T-helper 1 cell treated with Interleukin-12 subunit alpha and Interleukin-12 subunit beta and Interleukin-4 antibody, amounts not matched to agents 30 ng/mL and 1 ng/mL, for 36 hours (primary cell): ENCODE data around the gene CDADC1. TPM values are rescaled to one million over a fixed set of nuclear protein-coding genes. Genes with fewer than 3 reads are reported as not detected.
"Not testable (repeated sequence)": the region's sequence is repeated elsewhere in the genome, so short reads cannot be mapped to it uniquely, and the experiment has no call there.

Experiments used
- intact Hi-C: fragments of 100-400 bp; cut with micrococcal nuclease; formaldehyde crosslinking; loops from one replicate; pipeline ENCODE4 v1.15.1; 2024
- total RNA-seq: library from RNA; stranded (reverse); gene quantifications from 2 replicates; pipeline ENCODE4 v1.2.3, GENCODE V29; 2022

CDADC1 gene
- total RNA-seq, 1 donor from 2014 or later = 11.6 TPM

DNA sequence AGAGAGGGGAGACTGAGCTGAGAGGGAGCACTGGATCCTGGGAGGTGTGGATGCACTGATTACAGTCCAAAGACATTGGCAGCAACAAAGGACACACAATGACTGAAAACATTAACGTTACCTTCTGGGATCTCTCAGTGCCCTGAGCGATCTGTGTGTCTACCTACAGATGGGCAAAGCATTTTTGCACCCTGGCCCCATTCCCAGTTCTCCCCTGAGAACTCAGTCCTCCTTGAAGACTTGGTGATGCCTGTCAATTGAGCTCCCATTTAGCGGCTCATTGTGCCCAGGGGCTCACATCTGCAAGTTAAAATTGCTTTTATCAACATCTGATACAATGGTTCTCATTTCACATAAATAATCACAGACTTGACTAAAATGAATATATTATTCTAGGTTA lies 62.5 kb downstream of the CDADC1 start:
- intact Hi-C loops = no loop called here

DNA sequence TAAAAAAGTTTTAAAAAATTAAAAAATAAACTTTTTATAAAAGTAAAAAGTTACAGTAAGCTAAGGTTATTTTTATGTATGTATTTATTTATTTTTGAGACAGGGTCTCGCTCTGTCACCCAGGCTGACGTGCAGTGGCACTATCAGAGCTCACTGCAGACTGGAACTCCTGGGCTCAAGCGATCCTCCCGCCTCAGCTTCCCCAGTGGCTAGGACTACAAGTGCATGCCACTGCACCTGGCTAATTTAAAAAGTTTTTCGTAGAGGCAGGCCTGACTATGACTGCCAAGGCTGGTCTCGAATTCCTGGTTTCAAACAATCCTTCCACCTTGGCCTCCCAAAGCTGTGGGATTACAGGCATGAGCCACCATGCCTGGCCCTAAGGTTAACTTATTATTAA lies 64.1 kb downstream of the CDADC1 start:
- intact Hi-C loops = no loop called here

DNA sequence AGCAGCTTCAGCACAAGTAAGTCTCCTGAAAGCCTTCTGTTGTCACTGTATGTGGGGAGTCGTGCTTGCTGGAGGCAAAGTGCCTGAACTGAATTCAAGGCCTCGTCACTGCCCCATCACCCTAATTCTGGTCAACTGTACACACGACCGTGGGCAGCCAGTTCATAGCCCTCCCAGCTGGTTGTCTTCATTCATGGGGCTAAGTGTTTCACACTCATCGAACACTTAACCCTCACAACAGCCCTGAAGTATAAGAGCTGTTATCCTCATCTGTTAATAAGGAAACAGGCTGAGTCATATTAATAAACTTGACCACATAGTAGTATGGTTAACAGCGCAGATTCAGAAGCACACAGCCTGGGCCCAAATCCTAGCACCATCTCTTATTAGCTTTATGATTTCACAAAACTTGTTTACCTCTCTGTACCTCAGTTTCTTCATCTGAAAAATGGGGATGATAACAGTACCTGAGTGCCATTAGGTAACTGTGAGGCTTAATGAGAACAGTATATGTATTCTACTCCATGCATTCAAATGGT lies 66.7 kb downstream of the CDADC1 start:
- intact Hi-C loops = no loop called here

- intact Hi-C loops = no loop called here
Measured at GRCh38 chr13:49315036-49315565, 67.4 kb downstream of the CDADC1 start.

DNA sequence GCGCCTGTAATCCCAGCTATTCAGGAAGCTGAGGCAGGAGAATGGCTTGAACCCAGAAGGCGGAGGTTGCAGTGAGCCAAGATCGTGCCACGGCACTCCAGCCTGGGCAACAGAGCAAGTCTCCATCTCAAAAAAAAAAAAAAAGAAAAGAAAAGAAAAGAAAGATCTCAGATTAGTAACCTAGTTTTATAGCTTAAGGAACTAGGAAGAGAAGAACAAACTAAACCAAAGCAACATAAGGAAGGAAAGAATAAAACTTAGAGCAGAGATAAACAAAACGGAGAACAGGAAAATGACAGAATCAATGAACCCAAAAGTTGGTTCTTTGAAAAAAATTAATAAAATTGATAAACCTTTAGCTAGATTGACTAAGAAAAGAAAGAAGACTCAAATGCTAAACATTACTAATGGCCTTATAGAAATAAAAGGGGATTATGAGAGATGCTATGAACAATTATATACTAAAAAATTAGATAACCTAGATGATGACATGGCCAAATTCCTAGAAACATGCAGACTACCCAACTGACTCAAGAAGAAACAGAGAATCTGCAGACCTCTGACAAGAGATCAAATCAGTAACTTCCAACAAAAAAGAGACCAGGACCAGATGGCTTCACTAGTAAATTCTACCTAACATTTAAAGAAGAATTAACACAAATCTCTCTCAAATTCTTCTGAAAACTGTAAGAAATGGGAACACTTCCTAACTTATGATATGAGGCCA lies 68.2 kb downstream of the CDADC1 start:
- intact Hi-C loops = no loop called here

GRCh38 chr13:49319551-49319950 lies 71.8 kb downstream of the CDADC1 start:
- intact Hi-C loops = no loop called here

GRCh38 chr13:49319951-49320350 lies 72.2 kb downstream of the CDADC1 start:
- intact Hi-C loops = no loop called here

DNA sequence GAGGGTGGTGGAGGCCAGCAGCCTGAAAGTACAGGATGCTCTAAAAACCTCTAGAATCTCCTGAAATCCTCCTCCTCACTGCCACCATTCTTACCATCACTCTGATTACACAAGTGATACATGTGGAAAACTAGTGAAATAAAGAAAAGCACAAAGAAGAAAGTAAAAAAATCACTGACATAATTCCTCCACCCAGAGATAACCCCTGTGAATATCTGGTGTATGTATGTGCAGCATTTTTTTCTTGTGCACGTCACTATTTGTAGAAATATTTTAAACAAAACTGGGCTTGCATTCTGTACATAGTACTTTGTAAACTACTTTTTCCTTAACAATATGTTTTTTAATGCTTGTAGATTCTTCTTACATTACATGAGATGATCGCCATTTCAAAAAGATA lies 73.2 kb downstream of the CDADC1 start:
- intact Hi-C loops = no loop called here

GRCh38 chr13:49322702-49323101 lies 75.0 kb downstream of the CDADC1 start:
- intact Hi-C loops = no loop called here

- intact Hi-C loops = no loop called here
Measured at GRCh38 chr13:49323344-49323743, 75.6 kb downstream of the CDADC1 start.

DNA sequence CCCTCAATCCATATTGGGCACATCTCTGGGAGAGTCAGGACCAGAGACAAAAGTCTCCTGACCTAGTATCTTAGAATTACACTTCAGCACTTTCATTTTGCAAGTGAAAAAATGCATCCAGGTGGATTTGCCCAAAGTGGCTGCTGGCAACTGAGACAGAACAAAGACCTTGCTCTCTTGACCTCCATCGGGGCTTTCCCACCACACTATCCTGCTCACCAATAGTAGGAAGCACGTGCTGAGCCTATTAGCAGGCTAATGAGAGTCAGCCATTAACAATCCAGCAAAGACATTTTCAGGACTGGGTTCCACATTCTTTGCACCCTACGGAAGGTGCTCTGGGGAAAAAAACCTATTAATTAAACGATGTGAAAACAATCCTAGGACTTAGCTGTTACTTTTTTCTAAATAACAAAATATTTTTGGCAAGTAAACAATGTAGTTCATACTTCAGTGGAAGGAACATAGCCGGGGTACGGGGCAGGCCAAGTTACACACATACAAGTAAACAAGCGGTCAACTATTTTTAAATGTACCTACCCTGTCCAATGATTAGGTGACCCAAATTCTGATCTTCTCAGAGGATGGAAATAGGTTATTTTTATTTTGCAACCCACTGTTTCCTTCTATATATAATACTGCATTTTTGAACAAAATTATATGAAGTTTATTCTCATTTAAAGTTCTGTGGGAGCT lies 78.6 kb downstream of the CDADC1 start:
- intact Hi-C loops = no loop called here

DNA sequence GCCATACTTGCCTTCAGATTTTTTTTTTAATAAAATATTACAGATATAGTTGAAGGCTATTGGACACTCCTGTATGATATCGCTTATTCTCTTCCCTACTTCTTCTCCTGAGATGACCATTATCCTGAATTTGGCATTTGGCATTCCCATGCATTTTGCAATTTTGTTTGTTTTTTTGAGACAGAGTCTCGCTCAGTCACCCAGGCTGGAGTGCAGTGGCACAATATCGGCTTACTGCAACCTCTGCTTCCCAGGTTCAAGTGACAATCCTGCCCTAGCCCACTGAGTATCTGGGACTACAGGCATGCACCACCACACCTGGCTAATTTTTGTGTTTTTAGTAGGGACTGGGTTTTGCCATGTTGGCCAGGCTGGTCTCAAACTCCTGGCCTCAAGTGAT lies 79.4 kb downstream of the CDADC1 start:
- intact Hi-C loops = not testable (repeated sequence)

GRCh38 chr13:49329831-49330545 lies 82.3 kb downstream of the CDADC1 start:
- intact Hi-C loops = no loop called here

GRCh38 chr13:49330546-49330864 lies 82.8 kb downstream of the CDADC1 start:
- intact Hi-C loops = no loop called here

- intact Hi-C loops = no loop called here
Measured at GRCh38 chr13:49336655-49337054, 88.9 kb downstream of the CDADC1 start.

DNA sequence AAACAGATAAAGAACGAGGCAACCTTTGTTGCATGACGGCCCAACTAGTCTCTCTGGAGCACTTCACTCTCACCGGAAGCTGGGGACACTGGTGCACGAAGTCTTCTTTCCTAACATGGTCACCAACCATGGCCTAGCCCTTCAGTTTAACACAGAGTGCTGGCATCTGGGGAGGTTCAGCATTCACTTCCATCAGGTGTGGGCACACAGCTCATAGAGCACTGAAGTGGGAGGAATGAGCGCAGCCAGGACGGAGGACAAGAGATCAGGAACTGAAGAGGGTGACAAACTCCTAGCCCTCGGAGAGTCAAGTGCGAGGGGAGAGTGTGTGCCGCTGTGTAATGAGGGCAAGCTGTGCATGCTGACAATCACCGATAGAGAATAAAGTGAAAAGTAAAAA lies 92.4 kb downstream of the CDADC1 start:
- intact Hi-C loops = no loop called here

DNA sequence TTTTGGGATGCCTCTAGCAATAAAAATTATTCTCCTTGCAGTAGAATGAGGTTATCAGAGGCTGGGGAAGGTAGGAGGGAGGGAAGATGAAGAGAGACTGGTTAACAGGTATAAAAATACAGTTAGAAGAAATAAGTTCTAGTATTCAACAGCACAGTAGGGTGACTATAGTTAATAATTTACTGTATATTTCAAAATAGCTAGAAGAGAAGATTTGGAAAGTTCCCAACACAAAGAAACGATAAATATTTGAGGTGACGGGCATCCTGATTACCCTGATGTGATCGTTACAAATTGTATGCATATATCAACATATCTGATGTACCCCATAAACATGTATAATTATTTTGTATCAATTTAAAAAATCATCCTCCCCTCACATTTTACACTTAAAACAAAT lies 93.8 kb downstream of the CDADC1 start:
- intact Hi-C loops = no loop called here

GRCh38 chr13:49341941-49342340 lies 94.2 kb downstream of the CDADC1 start:
- intact Hi-C loops = no loop called here

- intact Hi-C loops = no loop called here
Measured at GRCh38 chr13:49342454-49342853, 94.7 kb downstream of the CDADC1 start.
